ENCODE results near the gene THUMPD1.
"Not testable (repeated sequence)": the region's sequence is repeated elsewhere in the genome, so short reads cannot be mapped to it uniquely, and the experiment has no call there.

Gene THUMPD1

DNA sequence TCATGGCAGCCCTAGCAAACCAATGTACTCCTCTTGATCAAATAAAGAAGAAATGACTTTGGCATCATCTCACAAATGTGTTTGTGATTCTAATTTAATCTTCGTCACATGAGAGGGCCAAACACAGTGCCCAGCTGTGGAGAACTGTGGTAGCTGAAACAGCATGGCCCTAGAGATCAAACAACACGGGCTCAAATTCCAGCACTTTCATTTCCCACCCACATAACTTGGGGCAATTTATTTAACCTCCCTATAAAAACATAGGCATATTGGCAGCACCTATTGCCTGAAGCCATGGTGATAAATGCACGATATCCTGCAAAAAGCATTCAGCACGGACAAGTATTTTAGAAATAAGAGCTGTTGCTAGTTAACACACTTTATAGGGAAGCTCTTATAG is 46.6 kb downstream of the THUMPD1 start:
- no peak for DNase-seq (ENCODE audit: low read depth in 3 of 3)

DNA sequence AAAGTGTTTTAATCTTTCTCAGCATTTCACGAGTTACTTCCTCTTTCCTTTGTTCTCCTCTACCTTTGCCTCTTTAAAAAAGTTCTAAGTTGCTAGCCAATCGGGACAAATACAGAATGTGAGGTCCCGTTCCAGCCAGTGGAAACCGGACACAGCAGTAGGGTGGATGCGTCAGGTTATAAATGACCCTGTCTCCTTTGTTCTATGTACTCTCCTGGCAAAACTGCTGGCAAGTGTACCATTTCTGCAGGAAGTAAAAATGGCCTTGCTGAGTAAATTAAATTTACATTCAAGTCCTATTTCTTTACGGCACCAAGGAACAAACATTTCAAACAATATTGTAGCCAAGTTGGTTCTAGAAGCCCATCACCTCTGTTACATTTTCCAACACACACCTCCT is 47.5 kb downstream of the THUMPD1 start:
- DNase-seq (ENCODE audit: low read depth in 3 of 3) = not testable (repeated sequence)

DNA sequence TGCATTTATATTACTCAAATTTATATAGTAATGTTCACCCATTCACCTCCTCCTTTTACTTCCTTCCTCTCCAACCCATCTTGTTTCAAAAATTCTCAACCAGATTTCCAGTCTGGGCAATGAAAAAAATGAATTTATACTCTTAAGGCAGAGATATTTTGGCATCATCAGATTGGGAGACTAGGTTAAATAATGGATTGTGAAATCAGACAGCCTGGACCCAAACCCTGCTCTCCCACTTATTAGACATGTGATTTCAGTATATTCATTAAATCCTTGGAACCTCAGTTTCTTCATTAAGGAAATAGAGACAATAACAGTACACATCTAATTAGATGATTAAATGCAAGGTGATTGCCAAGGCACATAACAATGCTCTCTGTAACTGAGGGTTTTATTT is 52.0 kb downstream of the THUMPD1 start:
- DNase-seq (ENCODE audit: low read depth in 3 of 3) = no peak

DNA sequence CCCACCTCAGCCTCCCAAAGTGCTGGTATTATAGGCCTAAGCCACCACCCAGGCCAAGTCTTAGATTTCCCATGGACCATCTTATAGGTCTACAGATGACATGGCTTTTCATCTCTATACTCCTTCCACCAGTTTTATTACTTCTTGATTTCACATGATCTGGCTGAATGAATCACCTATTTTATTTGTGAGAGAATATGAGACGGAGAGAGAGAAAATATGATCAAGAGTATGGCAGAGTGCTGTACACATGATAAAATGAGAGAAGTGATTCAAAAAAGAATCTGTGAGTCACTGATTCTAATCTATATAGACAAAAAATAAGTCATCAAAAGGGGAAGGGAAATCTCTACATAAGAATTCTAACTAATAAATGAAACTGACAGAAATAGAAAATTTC is 57.8 kb downstream of the THUMPD1 start:
- DNase-seq (ENCODE audit: low read depth in 3 of 3) = no peak
